GM21529 (cell line): ENCODE data around the gene CDHR3.

Experiments
- ATAC-seq: cut with Tn5 transposase; IDR thresholded peaks from one replicate; pipeline ENCODE4 v1.9.1; 2021; ENCODE audit not compliant: unreplicated experiment

The CDHR3 gene

DNA sequence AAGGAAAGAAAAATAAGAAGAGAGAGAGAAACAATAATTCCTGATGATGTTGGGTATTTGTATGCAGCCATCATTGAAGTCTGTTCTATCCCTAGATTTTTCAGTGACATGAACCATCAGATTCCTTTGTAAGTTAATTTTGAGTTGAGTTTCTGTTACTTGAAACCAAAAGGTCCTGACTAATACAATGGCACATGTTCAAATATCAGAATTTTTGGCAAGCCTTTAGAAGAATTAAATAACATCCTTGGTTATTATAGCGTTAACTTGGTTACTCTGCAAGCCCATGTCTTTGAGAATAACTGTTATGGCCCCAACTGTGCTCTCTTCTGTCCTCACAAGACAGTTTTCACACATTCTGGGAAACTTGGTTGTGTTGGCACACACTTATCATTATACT lies 82.5 kb downstream of the CDHR3 start:
- no peak for ATAC-seq

DNA sequence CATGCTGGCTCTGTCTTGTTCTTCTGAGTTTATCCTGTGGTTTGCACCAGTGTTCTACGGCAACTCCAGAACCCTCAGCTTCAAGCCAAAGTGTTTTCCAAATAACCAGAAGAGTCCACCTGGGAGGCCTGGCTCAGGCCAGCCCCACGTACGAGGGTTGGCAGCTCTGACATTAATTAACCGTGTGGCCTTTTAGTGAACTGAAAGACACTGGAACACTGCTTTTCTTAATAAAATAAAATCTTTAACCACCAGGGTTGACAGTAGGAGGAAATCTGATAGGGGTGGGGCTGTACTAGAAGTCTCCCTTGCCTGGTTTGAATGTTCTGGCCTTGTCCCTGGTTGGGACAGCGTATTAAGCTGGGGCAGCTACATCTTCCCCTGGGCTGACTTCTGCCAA lies 84.1 kb downstream of the CDHR3 start:
- ATAC-seq: no peak

GRCh38 chr7:106047818-106048705 lies 85.0 kb downstream of the CDHR3 start:
- no peak for ATAC-seq

DNA sequence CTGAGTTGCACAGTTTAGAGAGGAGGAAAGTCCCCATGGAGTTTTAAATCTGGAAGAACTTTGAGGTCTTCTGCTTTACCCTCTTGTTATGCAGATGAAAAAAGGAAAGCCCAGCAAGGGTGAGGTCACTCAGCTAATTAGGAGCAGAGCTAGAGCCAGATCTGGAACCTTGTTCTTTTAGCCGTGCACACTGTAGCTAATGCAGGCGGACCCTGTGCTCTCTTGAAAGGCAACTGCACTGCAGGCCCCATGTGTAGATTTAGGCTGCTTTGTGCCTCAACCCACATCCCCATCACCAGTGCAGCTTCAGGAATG lies 85.6 kb downstream of the CDHR3 start:
- ATAC-seq: no peak

DNA sequence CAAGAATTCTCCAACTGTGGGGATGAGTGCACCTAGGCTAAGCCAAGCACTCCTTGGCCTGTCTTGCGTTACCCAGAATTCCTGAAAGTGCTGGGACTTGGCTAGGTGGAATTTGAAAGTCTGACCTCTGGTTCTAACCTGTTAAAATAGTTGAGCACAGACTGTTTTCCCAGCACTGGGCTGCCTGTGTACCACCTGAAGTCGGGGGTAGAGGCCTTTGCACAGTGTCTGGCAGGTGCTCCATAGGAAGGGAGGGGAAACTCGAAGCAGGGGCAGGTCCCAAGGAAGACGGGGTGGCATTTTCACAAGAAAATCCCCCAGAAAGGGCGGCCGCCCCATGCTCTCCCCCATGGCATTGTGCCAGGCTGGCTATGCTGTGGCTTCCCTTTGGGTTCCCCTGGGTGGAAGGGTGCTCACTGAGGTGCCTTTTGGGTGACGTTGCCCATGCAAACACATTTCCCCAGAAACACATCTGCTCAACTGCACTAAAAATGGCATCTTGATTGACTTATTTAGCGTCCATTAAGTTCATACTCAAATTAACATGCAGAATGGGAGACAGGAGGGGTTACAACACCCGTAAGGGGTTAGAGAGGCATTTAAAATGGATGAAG lies 86.2 kb downstream of the CDHR3 start:
- no peak for ATAC-seq

- ATAC-seq: no peak
Measured at GRCh38 chr7:106050002-106050745, 87.1 kb downstream of the CDHR3 start.

DNA sequence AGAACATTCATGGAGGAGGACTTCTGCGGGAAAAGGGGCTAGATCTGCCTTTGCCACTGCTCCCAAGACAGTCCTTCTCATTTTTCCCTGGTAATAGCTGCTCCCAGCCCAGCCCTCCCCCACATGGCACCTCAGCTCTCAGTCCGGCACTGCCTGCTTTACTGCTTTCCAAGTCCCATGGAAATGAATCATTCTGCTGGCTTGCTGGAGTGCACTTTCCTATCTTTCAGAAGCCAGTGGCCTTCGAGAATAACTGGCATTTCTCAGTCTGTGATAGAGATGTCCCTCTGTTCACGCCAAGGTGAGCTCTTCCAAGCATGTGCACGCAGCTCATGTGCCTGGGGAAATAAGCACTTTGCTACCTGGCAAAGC lies 87.7 kb downstream of the CDHR3 start:
- no peak for ATAC-seq

GRCh38 chr7:106052681-106053080 lies 89.6 kb downstream of the CDHR3 start:
- no peak for ATAC-seq

DNA sequence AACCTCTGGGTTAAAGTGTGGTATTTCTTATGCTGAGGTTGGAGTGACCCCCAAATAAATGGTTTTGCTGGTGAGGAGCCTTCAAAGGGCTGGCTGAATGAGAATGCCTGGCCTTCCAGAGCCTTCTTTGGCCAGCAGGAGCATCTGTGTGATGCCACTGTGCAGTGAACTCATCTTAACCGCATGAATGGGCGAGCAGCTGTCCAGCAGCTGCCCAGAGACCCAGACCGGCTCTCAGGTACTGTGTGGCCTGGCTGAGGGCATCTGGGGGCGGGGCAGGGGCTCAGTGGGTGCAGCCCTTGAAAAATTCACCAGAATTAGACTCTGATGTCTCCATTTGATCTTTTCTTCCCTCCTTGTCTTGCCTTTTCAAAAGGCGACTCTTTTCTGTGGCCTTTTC lies 90.0 kb downstream of the CDHR3 start:
- no peak for ATAC-seq

DNA sequence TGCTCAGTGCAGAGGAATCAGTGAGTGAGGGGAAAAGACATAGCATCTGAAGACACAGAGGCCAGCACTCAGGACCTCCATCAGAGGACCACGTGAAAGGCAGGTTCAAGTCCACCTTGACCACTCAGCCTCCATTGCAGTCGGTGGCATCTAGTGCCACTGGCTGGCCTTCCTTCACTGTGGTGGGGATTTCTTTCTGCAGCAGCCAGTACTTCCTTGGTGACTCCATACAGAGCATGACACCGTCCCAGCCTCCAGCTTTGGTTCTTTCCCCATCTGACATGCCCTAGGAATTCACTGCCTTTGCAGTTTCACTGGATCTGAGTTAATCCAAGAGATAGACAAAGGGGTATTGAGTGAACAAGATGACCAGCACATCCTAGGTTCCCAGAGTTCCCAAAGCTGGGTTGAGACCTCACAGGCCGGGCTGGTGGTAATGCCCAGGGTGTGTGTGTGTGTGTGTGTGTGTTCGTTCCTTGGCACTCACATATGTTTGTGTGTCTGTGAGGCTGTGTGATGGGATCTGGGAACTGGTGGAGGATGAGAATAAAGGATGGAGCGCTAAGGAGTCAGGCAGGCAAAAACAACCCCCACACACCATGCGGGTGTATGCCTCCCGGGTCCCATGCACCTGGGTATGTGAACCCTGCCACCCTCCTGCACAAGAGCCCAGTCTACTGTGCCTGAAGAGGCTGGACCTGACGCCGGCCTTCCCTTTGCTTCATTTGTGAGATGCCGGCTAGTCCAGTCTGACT lies 91.3 kb downstream of the CDHR3 start:
- ATAC-seq: no peak

GRCh38 chr7:106054971-106055532 lies 92.0 kb downstream of the CDHR3 start:
- no peak for ATAC-seq

DNA sequence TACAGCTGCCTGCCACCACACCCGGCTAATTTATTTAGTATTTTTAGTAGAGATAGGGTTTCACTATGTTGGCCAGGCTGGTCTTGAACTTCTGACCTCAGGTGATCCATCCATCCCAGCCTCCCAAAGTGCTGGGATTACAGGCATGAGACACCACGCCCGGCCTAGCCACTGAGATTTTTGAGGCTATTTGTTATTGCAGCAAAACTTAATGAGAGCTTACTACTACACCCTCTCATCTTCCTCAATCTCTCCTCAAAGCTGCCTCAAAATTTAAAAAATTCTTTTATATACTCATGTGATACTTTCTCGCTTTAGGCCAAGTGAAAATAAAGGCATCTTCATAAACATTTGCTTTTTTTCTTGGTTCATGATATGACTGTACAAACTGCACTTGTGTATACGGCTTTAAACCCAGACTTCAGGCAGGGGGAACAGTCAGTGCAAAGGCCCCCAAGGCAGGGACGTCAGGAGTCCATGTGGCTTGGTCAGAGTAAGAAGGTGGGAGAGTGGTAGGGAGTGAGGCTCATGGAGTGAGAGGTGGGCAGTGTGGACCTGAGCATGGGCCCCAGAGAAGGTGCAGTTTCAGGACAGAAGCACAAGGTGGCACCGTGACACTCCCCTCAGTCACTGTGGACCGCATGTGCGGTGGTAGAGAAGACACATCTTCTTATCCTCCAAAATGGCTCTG lies 93.6 kb downstream of the CDHR3 start:
- peak; percentile 50 for ATAC-seq

GRCh38 chr7:106057204-106057961 lies 94.3 kb downstream of the CDHR3 start:
- ATAC-seq: no peak

DNA sequence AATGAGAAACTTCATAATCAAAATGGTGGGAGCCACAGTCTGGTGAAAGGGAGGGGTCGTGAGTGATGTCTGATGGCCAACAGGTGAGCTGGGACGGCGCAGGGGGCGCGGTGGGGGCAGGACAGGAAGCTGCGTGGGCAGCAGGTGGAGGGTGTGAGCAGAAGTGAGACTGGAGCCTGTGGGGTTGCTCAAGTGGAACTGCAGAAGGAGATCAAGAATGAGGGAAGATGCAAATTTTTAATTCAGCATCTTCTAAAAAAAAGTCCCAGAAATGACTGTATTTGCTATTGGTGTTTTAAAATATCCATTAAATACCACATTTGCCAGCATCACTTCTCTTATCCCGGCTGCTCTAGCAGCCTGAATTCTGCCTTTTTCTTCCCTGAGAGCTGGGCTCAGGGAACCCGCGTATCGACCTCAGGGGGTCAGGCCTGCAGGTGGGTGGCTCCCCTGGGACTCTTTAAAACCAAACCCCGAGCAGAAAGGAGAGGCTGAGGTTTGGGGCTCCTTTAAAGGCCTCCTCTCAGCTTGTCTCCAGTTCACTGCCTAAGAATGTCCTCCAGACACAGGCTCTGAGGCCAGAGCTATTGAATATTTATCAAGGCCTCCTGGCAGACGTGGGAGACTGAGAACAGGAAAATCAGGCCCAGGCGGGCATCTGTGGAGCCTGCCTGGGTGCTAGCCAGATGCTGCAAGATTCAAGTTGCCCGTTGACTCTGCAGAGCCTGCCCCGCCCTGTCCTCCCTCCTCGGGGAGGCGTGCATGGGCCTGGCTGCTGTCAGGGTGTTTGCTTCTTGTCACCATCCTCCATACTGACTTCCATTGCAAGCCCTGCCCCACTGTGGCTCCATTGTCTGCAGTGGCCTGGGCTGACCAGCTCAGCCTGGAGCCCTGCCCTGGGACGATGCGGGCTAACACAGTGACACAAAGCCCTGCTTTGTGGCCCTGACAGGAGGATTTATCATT lies 95.2 kb downstream of the CDHR3 start:
- peak; percentile 66 for ATAC-seq

GRCh38 chr7:106058928-106059324 lies 95.9 kb downstream of the CDHR3 start:
- ATAC-seq: no peak

- no peak for ATAC-seq
Measured at GRCh38 chr7:106059556-106059955, 96.5 kb downstream of the CDHR3 start.

GRCh38 chr7:106060394-106060920 lies 97.4 kb downstream of the CDHR3 start:
- ATAC-seq: no peak

GRCh38 chr7:106061301-106061979 lies 98.4 kb downstream of the CDHR3 start:
- ATAC-seq: no peak
